Trophoblast cell (in vitro differentiated cells and primary cell): ENCODE results near the gene EEF1AKMT4.
"Not testable (repeated sequence)": the region's sequence is repeated elsewhere in the genome, so short reads cannot be mapped to it uniquely, and the experiment has no call there.

Source experiments
- DNase-seq, 2 donors: peaks; one replicate each; pipeline ENCODE4 v3.0.0-alpha.2; 2016
- H2AFZ ChIP-seq: 2 replicates; pipeline ENCODE4 v1.6.1; 2013; ENCODE audit warnings: low read length, moderate library complexity, mild to moderate bottlenecking; ENCODE audit not compliant: insufficient read depth, poor library complexity
- H2AK5ac ChIP-seq: 2 replicates; pipeline ENCODE4 v1.6.1; 2013; ENCODE audit warnings: mild to moderate bottlenecking, low read length
- H2BK120ac ChIP-seq: 2 replicates; pipeline ENCODE4 v1.6.1; 2013; ENCODE audit warnings: low read length, mild to moderate bottlenecking, moderate library complexity; ENCODE audit not compliant: insufficient read depth, poor library complexity
- H2BK12ac ChIP-seq: 2 replicates; pipeline ENCODE4 v1.6.1; 2013; ENCODE audit warnings: mild to moderate bottlenecking, low read length, moderate library complexity
- H2BK5ac ChIP-seq: 2 replicates; pipeline ENCODE4 v1.6.1; 2013; ENCODE audit warnings: low read length, low read depth, moderate library complexity, mild to moderate bottlenecking; ENCODE audit not compliant: poor library complexity
- H3K14ac ChIP-seq: 2 replicates; pipeline ENCODE4 v1.6.1; 2013; ENCODE audit warnings: mild to moderate bottlenecking, low read length
- H3K18ac ChIP-seq: 2 replicates; pipeline ENCODE4 v1.6.1; 2013; ENCODE audit warnings: mild to moderate bottlenecking, low read length
- H3K23ac ChIP-seq: 2 replicates; pipeline ENCODE4 v1.6.1; 2013; ENCODE audit warnings: low read length
- H3K27ac ChIP-seq: 2 replicates; pipeline ENCODE4 v1.5.1; 2013; ENCODE audit warnings: low read depth, mild to moderate bottlenecking, inconsistent platforms, low read length, moderate library complexity
- H3K27me3 ChIP-seq: 2 replicates; pipeline ENCODE4 v1.6.1; 2013; ENCODE audit warnings: inconsistent platforms, mild to moderate bottlenecking, low read length, moderate library complexity; ENCODE audit not compliant: insufficient read depth
- H3K36me3 ChIP-seq, 2 experiments: 1 replicate in 1 of 2; 2 replicates in 1 of 2; pipeline ENCODE4 v1.6.1; 2013; ENCODE audit warnings: low read length in 2 of 2, mild to moderate bottlenecking in 2 of 2, moderate library complexity in 1 of 2; ENCODE audit not compliant: insufficient read depth in 2 of 2, control insufficient read depth in 1 of 2
- H3K4ac ChIP-seq: 2 replicates; pipeline ENCODE4 v1.6.1; 2013; ENCODE audit warnings: low read depth, mild to moderate bottlenecking, low read length, moderate library complexity
- H3K4me1 ChIP-seq, 2 experiments: 1 replicate in 1 of 2; 2 replicates in 1 of 2; pipeline ENCODE4 v1.6.1; 2013; ENCODE audit warnings: low read length in 2 of 2, mild to moderate bottlenecking in 2 of 2, moderate library complexity in 1 of 2; ENCODE audit not compliant: insufficient read depth in 2 of 2, control insufficient read depth in 1 of 2
- H3K4me2 ChIP-seq: 2 replicates; pipeline ENCODE4 v1.6.1; 2013; ENCODE audit warnings: inconsistent platforms, mild to moderate bottlenecking, low read length, moderate library complexity
- H3K4me3 ChIP-seq: 2 replicates; pipeline ENCODE4 v1.5.1; 2013; ENCODE audit warnings: mild to moderate bottlenecking, low read depth, low read length, inconsistent platforms
- H3K79me1 ChIP-seq: one replicate; pipeline ENCODE4 v1.6.1; 2013; ENCODE audit warnings: low read length
- H3K79me2 ChIP-seq: 2 replicates; pipeline ENCODE4 v1.6.1; 2013; ENCODE audit warnings: low read length, mild to moderate bottlenecking; ENCODE audit not compliant: control insufficient read depth, insufficient read depth, poor library complexity
- H3K9ac ChIP-seq: 2 replicates; pipeline ENCODE4 v1.6.1; 2013; ENCODE audit warnings: mild to moderate bottlenecking, low read length
- H3K9me3 ChIP-seq: 2 replicates; pipeline ENCODE4 v1.6.1; 2013; ENCODE audit warnings: low read depth, mild to moderate bottlenecking, control low read depth, inconsistent platforms, low read length; ENCODE audit not compliant: insufficient read depth
- H4K12ac ChIP-seq: 2 replicates; pipeline ENCODE4 v1.6.1; 2013; ENCODE audit warnings: low read depth, mild to moderate bottlenecking, low read length, moderate library complexity
- H4K8ac ChIP-seq: 2 replicates; pipeline ENCODE4 v1.6.1; 2013; ENCODE audit warnings: low read depth, mild to moderate bottlenecking, low read length, moderate library complexity
- H4K91ac ChIP-seq: one replicate; pipeline ENCODE4 v1.6.1; 2013; ENCODE audit warnings: low read depth, mild to moderate bottlenecking, low read length, moderate library complexity
- WGBS: extraction: QIAGEN DNeasy Blood & Tissue Kit; methylation state at CpG from one replicate; pipeline ENCODE4 v1.1.7; 2013; ENCODE audit warnings: missing lambda C conversion rate; ENCODE audit not compliant: insufficient read length, insufficient coverage; ENCODE audit errors: extremely low coverage; 5-methylcytosine and 5-hydroxymethylcytosine counted together

EEF1AKMT4 gene

DNA sequence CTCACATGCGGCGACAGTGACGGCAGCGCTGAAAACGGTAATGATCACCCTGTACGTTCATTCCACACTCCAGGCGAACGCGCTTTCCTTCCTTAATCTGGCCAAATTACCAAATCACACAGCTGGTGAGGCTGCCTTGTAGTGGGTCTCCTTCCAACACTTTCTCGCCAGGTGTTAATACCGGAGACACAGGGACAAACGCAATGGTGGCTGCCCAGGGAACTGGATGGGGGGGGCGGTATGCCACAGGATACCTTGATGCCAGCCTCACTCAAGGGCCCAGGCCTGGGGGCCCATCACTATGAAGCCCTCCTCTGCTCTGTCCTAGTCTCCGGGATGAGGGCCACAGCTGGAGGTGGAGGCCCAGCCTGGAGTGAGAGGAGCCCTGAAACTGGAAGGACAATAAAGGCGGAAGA, 13.3 kb downstream of the EEF1AKMT4 start:
- H4K91ac ChIP-seq = no peak overlapping the region
- H4K12ac ChIP-seq = no peak overlapping the region
- peaks cover 8% of the 10 kb centered on the region for H3K9me3 ChIP-seq
- no peaks in the 10 kb centered on the region for H3K79me2 ChIP-seq
- H3K14ac ChIP-seq = no peak overlapping the region
- H2BK5ac ChIP-seq = no peak overlapping the region
- peak overlapping the region; percentile 87 for H3K4me2 ChIP-seq
- no peak overlapping the region for H3K27ac ChIP-seq
- H3K4me3 ChIP-seq = peak overlapping the region; percentile 48
- no peak overlapping the region for H3K23ac ChIP-seq
- H2AFZ ChIP-seq = no peak overlapping the region
- H2BK12ac ChIP-seq = no peak overlapping the region
- H3K27me3 ChIP-seq = peaks cover 37% of the 10 kb centered on the region
- peak in 1 of 2 donors; percentile 16 for DNase-seq
- no CpG with 5 or more reads among the region's 15 CpGs for WGBS
- no peak overlapping the region for H4K8ac ChIP-seq
- H3K36me3 ChIP-seq = no peaks in the 10 kb centered on the region
- H3K79me1 ChIP-seq = no peaks in the 10 kb centered on the region
- no peak overlapping the region for H3K18ac ChIP-seq
- H2AK5ac ChIP-seq = no peak overlapping the region
- peaks cover 15% of the 10 kb centered on the region in 2 experiments for H3K4me1 ChIP-seq
- H3K9ac ChIP-seq = no peak overlapping the region
- H3K4ac ChIP-seq = no peak overlapping the region
- H2BK120ac ChIP-seq = no peak overlapping the region

DNA sequence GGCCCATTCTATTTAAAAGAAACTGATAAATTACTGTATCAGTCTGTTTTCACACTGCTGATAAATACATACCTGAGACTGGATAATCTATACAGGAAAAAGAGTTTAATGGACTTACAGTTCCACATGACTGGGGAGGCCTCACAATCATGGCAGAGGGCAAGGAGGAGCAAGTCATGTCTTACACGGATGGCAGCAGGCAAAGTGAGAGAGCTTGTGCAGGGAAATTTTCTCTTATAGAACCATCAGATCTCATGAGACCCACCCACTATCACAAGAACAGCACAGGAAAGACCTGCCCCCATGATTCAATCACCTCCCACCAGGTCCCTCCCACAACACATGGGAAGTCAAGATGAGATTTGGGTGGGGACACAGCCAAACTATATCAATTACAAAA, 17.8 kb downstream of the EEF1AKMT4 start:
- H3K36me3 ChIP-seq, H4K12ac ChIP-seq, H3K4me2 ChIP-seq, H2AFZ ChIP-seq, H3K14ac ChIP-seq, H2BK12ac ChIP-seq, H3K27ac ChIP-seq, H3K79me1 ChIP-seq, H2AK5ac ChIP-seq, H3K9ac ChIP-seq, H3K9me3 ChIP-seq, H3K79me2 ChIP-seq, H2BK120ac ChIP-seq, H4K91ac ChIP-seq, DNase-seq, H2BK5ac ChIP-seq, H4K8ac ChIP-seq, H3K4ac ChIP-seq, H3K4me3 ChIP-seq, H3K4me1 ChIP-seq, H3K23ac ChIP-seq, H3K18ac ChIP-seq: not testable (repeated sequence)
- H3K27me3 ChIP-seq = peaks cover 11% of the 10 kb centered on the region
- no CpG with 5 or more reads among the region's 1 CpG for WGBS

DNA sequence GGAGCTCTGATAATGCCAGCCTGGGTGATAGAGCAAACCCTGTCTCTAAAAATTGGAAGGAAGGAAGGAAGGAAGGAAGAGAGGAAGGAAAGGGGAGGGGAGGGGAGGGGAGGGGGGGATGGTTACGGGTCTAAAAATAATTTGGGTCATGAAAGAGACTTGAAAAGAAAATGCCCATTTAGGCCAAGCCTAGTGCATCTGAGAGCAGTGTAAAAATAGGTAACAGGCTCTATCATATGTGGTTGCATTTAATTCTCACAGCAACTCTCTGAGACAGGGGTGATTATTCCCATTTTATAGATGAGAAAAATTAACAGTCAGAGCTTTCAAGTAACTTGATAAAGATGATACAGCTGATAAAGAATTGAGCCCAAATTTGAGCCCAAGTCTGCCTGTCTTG, 22.8 kb downstream of the EEF1AKMT4 start:
- H4K8ac ChIP-seq = no peak overlapping the region
- no peak overlapping the region for H4K91ac ChIP-seq
- no peak for DNase-seq
- peaks cover 20% of the 10 kb centered on the region for H3K27me3 ChIP-seq
- H3K79me2 ChIP-seq = no peaks in the 10 kb centered on the region
- peaks cover 7% of the 10 kb centered on the region for H3K9me3 ChIP-seq
- H3K4me3 ChIP-seq = no peak overlapping the region
- no peaks in the 10 kb centered on the region for H3K36me3 ChIP-seq
- H2BK120ac ChIP-seq = no peak overlapping the region
- no peak overlapping the region for H2BK5ac ChIP-seq
- no peak overlapping the region for H3K27ac ChIP-seq
- H3K4me1 ChIP-seq = no peaks in the 10 kb centered on the region
- no CpG with 5 or more reads among the region's 1 CpG for WGBS
- no peak overlapping the region for H3K4ac ChIP-seq
- no peak overlapping the region for H3K9ac ChIP-seq
- no peak overlapping the region for H3K18ac ChIP-seq
- H2BK12ac ChIP-seq = no peak overlapping the region
- H2AFZ ChIP-seq = no peak overlapping the region
- H2AK5ac ChIP-seq = no peak overlapping the region
- H3K14ac ChIP-seq = no peak overlapping the region
- no peaks in the 10 kb centered on the region for H3K79me1 ChIP-seq
- H3K23ac ChIP-seq = no peak overlapping the region
- H4K12ac ChIP-seq = no peak overlapping the region
- H3K4me2 ChIP-seq = no peak overlapping the region

GRCh38 chr3:184275381-184275701, 25.9 kb downstream of the EEF1AKMT4 start:
- no CpG with 5 or more reads among the region's 12 CpGs for WGBS

More at GRCh38 chr3:184275381-184275701, 25.9 kb downstream of the EEF1AKMT4 start:
- H4K91ac ChIP-seq = no peak overlapping the region
- no peak overlapping the region for H2AFZ ChIP-seq
- no peak overlapping the region for H2BK12ac ChIP-seq
- H3K18ac ChIP-seq = no peak overlapping the region
- no peak overlapping the region for H4K8ac ChIP-seq
- no peak overlapping the region for H2BK5ac ChIP-seq
- no peak overlapping the region for H3K9ac ChIP-seq
- no peak overlapping the region for H2AK5ac ChIP-seq
- H3K4ac ChIP-seq = no peak overlapping the region
- no peaks in the 10 kb centered on the region for H3K36me3 ChIP-seq
- no peak overlapping the region for H3K14ac ChIP-seq
- H2BK120ac ChIP-seq = no peak overlapping the region
- H3K4me1 ChIP-seq = no peaks in the 10 kb centered on the region
- peaks cover 25% of the 10 kb centered on the region for H3K27me3 ChIP-seq
- peaks cover 7% of the 10 kb centered on the region for H3K9me3 ChIP-seq
- no peak overlapping the region for H3K4me2 ChIP-seq
- H3K79me2 ChIP-seq = no peaks in the 10 kb centered on the region
- H4K12ac ChIP-seq = no peak overlapping the region
- no peaks in the 10 kb centered on the region for H3K79me1 ChIP-seq
- no peak overlapping the region for H3K23ac ChIP-seq
- H3K27ac ChIP-seq = no peak overlapping the region
- H3K4me3 ChIP-seq = peak overlapping the region; percentile 55
- DNase-seq = no peak
